Pons (tissue), 1 donor: ENCODE results near the gene SH3BP4.
A peak's percentile ranks its signal among the peaks of the same experiment; 100 is the strongest.

Experiments
- DNase-seq: peaks from one replicate; pipeline ENCODE4 v3.0.0-alpha.2; 2016; ENCODE audit warnings: low spot score

The SH3BP4 gene

GRCh38 chr2:234983011-234983726 lies 31.4 kb downstream of the SH3BP4 start:
- no peak for DNase-seq

- no peak for DNase-seq
These were observed 33.9 kb downstream of the SH3BP4 start for GRCh38 chr2:234985608-234986245.

GRCh38 chr2:234986390-234986789 lies 34.6 kb downstream of the SH3BP4 start:
- no peak for DNase-seq

GRCh38 chr2:234986876-234987720 lies 35.3 kb downstream of the SH3BP4 start:
- no peak for DNase-seq

GRCh38 chr2:234987754-234988153 lies 35.9 kb downstream of the SH3BP4 start:
- no peak for DNase-seq

GRCh38 chr2:234988491-234988890 lies 36.7 kb downstream of the SH3BP4 start:
- DNase-seq: no peak

GRCh38 chr2:234989183-234989701 lies 37.4 kb downstream of the SH3BP4 start:
- DNase-seq: peak; percentile 86

GRCh38 chr2:234990300-234990699 lies 38.5 kb downstream of the SH3BP4 start:
- DNase-seq: no peak

- no peak for DNase-seq
These were observed 39.5 kb downstream of the SH3BP4 start for GRCh38 chr2:234991290-234991689.

GRCh38 chr2:234991793-234992192 lies 40.0 kb downstream of the SH3BP4 start:
- no peak for DNase-seq

- DNase-seq: no peak
These were observed 40.4 kb downstream of the SH3BP4 start for GRCh38 chr2:234992196-234992595.

- DNase-seq: no peak
These were observed 41.0 kb downstream of the SH3BP4 start for GRCh38 chr2:234992624-234993349.

GRCh38 chr2:234993541-234993981 lies 41.7 kb downstream of the SH3BP4 start:
- DNase-seq: peak; percentile 69

- DNase-seq: peak; percentile 70
These were observed 42.9 kb downstream of the SH3BP4 start for GRCh38 chr2:234994438-234995321.

GRCh38 chr2:234995332-234996068 lies 43.7 kb downstream of the SH3BP4 start:
- DNase-seq: peak; percentile 52

- no peak for DNase-seq
These were observed 44.5 kb downstream of the SH3BP4 start for GRCh38 chr2:234996069-234996940.

- DNase-seq: no peak
These were observed 45.1 kb downstream of the SH3BP4 start for GRCh38 chr2:234996941-234997270.

- no peak for DNase-seq
These were observed 45.6 kb downstream of the SH3BP4 start for GRCh38 chr2:234997389-234997788.
